Astrocyte of the hippocampus (primary cell): ENCODE results near the gene ACBD6.
"Not testable (repeated sequence)": the region's sequence is repeated elsewhere in the genome, so short reads cannot be mapped to it uniquely, and the experiment has no call there.

Source experiments
- DNase-seq: peaks from one replicate; pipeline ENCODE4 v3.0.0; 2011; ENCODE audit warnings: low read depth, low spot score

The ACBD6 gene, protein sequence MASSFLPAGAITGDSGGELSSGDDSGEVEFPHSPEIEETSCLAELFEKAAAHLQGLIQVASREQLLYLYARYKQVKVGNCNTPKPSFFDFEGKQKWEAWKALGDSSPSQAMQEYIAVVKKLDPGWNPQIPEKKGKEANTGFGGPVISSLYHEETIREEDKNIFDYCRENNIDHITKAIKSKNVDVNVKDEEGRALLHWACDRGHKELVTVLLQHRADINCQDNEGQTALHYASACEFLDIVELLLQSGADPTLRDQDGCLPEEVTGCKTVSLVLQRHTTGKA

DNA sequence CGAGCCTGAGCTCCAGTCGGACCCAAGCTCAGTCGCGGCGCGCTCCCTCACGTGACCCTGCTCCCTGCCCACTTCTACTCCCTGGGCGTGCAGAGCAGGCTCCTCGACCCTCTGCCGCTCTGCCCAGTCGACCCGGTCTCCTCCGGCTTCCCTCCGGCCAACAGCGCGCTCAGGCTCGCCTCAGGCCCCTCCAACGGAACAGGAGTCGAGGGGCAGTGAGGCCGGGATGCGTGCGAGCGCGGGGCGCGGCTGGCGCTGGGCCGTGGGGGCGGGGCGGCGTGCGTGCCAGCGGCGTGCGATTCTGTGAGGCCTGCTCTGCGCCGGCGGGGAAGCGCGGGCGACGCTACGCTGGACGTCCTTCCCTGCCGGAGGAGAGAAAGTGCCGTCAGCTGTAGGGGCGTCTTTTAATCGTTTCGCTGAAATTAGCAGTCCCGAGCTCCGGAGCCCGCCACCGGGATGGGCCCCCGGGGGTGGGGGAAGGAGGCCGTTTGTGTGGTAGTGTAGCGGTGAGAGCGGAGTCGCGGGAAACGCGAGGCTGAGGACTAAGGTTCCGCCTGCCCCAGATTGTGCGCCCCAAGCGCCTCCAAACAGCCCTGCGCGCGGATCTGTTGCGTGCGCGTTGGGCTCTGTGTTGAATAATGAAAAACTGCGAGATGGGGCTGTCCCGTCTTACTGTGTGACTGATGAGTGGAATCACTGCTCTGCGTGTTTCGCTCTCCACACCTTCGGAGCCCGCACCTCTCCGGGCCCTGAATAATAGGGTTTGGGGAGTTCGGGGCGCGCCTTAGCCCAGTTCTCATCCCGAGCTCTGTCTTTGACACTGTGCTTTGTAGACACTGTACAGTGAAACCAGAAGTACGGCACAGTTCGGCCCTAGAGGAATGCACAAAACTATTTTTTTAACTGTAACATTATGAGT, at the start of gene ACBD6:
Gene ACBD6 (minus strand): TSS at position 217 of the 919 bp plus-strand sequence. CDS start 311 bp downstream, outside the sequence.
- peak; percentile 93 for DNase-seq

GRCh38 chr1:180551997-180552396, 49.6 kb upstream of the ACBD6 start:
- no peak for DNase-seq

DNA sequence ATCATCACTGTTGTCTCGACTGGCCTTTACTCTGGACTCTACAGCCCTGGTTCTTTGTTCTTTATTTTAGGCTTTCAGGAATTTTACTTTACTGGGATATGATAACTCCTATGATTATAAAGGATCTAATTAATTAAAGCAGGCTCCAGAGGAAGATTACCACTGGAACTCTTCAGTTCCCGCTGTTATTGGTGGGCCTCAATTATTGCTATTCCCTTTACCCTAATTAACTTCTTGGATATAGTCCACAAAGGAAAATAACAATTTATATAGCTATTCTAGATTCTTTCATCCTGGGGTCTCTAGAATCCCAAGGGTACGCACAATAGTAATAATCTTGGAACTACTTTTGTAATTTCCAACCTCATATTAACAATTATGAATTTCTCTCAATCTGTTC, 47.9 kb upstream of the ACBD6 start:
- DNase-seq: no peak

DNA sequence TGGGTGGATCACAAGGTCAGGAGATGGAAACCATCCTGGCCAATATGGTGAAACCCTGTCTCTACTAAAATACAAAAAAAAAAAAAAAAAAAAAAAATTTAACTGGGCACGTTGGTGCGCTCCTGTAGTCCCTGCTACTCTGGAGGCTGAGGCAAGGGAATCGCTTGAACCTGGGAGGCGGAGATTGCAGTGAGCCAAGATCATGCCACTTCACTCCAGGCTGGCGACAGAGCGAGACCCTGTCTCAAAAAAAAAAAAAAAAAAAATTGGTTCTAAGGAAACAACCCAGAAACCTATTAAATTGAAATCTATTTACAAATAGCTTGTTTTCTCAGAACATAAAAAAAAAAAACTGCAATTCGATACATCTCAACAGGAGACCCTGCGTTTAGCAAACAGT, 47.4 kb upstream of the ACBD6 start:
- not testable (repeated sequence) for DNase-seq

GRCh38 chr1:180548686-180549317, 46.4 kb upstream of the ACBD6 start:
- peak; percentile 86 for DNase-seq

DNA sequence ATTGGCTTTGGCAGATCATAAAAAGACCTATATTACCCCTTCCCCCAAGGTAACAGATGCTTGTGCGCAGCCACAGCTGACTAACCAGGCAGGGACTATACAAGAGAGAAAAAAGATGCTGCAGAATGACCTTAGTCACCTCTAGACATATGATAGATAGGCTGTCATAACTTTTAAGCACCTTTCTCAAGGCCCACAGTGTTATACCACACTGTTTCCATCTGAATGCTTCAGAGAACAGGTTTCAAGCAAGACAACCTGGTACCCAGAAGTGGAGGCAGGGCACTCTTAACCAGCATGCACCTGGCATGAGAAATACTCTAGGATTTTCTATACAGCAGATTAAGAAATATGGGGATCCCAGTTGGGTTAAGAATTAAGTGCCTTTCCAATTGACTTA, 43.6 kb upstream of the ACBD6 start:
- DNase-seq: no peak

DNA sequence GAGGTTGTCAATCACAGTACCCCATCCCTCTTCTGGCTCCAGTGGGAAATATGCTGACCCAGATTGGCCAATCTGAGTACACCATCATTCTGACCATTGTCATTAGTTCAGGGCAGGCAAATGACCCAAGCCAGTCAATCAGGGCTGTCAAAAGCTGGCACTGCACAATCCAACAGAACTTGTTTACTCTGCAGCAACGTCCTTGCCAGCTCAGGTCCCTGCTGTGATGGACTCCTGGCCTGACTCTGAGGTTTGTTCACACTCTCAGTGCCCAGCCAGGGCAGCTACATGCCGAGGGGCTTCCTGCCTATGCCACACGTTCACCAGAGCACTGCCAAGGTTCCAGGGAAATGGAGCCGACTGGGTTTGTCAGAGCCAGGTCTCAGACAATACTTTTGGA, 41.7 kb upstream of the ACBD6 start:
- no peak for DNase-seq

- peak; percentile 34 for DNase-seq
These were observed 40.4 kb upstream of the ACBD6 start for GRCh38 chr1:180542838-180543145.

DNA sequence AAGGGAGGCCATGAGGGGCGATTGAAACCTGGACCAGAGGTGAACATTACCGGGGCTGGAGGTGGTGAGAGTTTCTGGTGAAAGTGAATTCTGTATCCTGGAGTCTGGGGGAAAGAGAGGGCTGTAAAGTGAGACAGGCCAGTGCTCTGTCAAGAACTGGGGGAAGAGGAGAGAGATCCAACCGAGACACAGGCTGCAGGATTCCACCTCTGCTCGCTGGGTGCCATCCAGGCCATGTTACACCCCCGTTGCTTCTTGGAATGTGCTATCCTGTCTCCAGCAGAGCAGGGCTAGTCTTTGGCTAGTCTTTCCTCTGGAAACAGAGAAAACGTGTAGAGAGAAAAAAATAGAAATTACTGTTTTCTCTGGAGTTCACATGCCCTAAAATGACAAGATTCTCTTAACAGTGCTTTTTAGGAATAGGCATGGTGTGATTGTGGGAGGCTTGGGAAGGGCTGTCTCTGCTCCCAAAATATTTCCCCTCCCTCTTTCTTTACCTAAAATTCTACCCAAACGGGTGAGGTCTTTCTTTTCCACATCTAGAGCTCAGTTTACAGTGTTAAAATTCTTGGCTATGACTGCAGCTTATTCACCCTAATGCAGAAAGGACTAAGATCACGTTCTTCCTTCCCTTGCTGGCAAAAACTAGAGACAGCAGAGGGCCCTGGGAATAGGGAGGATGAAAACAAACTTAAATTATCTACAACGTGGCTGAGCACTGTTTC, 39.9 kb upstream of the ACBD6 start:
- DNase-seq: no peak

DNA sequence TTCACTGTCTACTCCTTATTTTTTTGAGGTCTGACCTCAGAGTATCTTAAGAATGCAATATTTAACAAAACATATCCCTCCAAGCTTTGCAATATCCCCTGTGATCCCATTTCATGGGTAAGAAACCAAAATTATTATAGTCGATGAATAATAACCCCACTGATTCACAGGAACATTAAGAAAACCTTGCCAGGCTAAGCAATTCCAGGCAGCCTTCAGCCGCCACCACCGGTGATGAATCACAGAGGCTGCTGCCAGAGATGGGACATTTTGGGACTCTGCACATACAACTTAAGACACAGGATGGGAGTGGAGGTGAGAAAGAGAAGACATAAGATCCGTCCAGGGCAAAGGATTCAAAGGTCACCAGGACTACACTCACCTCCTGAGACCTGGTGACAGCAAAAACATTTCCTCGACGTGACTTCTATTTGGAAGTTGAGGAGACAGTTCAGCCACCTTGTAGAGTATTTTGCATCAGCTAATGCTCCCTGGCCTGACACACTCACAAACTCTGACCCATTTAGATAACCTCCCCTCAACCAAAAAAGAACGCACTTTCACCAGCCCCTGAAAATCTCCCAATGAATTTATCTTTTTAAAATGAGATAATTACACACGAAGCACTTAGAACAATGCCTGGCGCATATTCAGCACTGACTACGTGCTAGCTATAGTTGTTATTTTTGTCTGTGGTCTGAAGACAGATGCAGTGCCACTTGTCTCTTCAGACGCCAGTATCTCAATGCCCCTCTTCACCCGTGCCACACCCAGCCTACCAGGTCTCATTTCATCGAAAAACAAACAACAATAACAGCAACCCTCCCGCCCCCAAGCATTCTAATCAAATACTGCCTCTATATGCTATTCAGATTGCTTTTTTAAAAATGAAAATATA, 38.6 kb upstream of the ACBD6 start:
- peak; percentile 58 for DNase-seq

DNA sequence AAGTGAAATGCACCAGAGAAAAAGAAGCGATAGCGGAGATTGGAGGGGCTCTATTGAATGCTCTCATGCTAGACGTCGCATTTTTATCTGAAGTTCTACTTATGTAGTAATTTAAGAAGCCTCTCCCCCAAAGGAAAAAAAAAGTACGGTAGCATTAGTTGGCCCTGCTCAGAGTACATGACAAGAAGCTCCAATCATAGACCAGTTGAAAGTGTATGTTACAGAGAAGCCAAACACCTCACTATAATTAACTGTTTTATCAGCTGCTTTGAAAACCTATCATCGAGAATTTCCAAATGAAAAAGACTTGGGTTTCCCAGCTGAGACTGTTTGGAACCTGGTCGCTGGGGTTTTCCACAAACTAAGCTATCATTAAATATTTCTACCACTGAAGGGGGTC, 36.8 kb upstream of the ACBD6 start:
- DNase-seq: no peak

DNA sequence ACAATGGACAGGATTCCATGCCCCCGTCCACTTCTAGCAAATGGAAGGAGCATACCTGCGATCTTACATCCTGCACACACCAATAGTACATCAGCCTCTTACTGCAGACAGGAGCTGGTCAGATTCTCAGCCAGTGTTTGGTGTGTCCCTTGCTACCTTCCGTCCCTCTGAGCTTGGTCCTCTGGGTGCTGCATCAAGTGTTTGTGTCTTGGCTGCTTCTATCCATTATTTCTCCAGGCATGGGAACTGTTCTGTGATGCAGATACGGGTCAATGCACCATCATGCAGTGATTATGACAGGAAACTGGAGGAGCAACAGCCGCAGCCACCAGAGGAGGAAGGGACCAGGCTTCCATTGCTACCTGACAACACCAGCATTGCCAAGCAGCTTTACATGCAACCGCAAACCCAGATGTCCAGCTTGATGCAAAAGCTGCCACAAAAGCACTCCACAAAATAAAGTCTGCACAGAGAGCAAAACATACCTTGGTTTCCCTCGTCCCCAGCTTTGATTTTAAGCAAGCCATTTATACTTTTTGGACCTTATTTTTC, 34.5 kb upstream of the ACBD6 start:
- DNase-seq: no peak

- DNase-seq: no peak
These were observed 33.1 kb upstream of the ACBD6 start for GRCh38 chr1:180535418-180535999.

- DNase-seq: no peak
These were observed 31.8 kb upstream of the ACBD6 start for GRCh38 chr1:180534214-180534613.

GRCh38 chr1:180533266-180533987, 31.1 kb upstream of the ACBD6 start:
- peak; percentile 84 for DNase-seq

- DNase-seq: no peak
These were observed 30.5 kb upstream of the ACBD6 start for GRCh38 chr1:180532854-180533253.

DNA sequence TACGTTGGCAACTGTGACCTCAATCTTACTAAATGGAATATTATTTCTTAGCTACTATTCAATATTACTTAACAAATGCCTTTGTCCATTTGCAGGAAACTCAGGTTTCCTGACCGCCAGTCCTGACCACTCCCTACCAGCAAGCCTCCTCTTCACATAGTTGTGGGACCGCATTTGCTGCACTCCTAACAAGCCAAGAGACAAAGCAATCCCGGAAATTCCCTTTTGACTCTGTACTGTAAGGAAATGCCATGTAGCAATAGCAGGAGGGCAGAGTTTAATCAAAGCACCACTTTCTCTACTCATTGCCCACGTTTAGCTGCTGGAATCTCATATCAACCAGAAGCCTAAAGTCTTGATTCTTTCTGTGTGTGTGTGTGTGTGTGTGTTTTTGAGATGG, 28.1 kb upstream of the ACBD6 start:
- DNase-seq: peak; percentile 80

GRCh38 chr1:180528868-180529470, 26.6 kb upstream of the ACBD6 start:
- no peak for DNase-seq

DNA sequence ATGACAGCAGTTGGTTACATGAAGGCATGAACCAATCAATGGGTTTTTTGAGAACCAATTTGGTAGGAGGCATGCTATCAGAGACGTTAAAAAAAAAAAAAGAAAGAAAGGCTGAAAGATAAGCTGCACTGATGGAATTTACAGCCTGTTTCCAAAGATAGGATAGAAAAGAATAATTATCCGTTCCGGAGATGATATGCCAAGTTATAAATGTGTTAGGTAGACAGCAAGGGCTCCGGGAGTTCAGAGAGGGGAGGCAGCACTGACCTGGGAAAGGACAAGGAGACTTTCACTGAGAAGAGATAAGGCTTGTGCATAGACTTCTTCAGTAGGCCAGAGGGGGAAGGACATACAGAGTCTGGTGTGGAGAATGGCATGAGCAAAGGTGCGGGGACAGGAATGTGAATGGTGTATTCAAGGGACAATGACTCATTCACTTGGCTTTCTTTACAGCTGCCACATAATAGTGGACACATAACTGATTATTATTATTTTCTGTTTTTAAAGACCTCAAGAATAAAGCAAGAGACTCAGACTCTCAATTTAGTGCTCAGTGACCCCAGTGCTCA, 24.8 kb upstream of the ACBD6 start:
- DNase-seq: peak; percentile 65
